Measurements from ENCODE around the gene DAP. TPM values are rescaled to one million over a fixed set of nuclear protein-coding genes. Genes with fewer than 3 reads are reported as not detected.

The DAP gene
- polyA plus RNA-seq, 3 donors: 60.9 to 69.0 (median 62.3) TPM

- TF ChIP-seq, protein P1, sequence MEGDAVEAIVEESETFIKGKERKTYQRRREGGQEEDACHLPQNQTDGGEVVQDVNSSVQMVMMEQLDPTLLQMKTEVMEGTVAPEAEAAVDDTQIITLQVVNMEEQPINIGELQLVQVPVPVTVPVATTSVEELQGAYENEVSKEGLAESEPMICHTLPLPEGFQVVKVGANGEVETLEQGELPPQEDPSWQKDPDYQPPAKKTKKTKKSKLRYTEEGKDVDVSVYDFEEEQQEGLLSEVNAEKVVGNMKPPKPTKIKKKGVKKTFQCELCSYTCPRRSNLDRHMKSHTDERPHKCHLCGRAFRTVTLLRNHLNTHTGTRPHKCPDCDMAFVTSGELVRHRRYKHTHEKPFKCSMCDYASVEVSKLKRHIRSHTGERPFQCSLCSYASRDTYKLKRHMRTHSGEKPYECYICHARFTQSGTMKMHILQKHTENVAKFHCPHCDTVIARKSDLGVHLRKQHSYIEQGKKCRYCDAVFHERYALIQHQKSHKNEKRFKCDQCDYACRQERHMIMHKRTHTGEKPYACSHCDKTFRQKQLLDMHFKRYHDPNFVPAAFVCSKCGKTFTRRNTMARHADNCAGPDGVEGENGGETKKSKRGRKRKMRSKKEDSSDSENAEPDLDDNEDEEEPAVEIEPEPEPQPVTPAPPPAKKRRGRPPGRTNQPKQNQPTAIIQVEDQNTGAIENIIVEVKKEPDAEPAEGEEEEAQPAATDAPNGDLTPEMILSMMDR (IDR thresholded peaks at IDR 0.05): no peak
- peaks cover 3 to 4% of the 10 kb centered on the region in 2 donors for H3K4me1 ChIP-seq (ENCODE audit: control insufficient read depth in 1 of 2, insufficient read depth in 2 of 2, low read length in 2 of 2)
- H3K4me2 ChIP-seq (replicated peaks; ENCODE audit: extremely low read depth, low read length, poor library complexity, severe bottlenecking): no peak overlapping the region
- intact Hi-C loops (cut with micrococcal nuclease): no loop called here
- peaks cover 33 to 45% of the 10 kb centered on the region in 2 donors for H3K36me3 ChIP-seq (replicated peaks in 1 of 2; ENCODE audit: control insufficient read depth in 1 of 2, insufficient read depth in 2 of 2, low read length in 2 of 2)
- DNase-seq: no peak
- peak overlapping the region in 1 of 7 donors; percentile 1 for H3K27ac Mint-ChIP-seq
- H2AFZ ChIP-seq (ENCODE audit: insufficient read depth, low read depth, low read length, poor library complexity, severe bottlenecking): no peak overlapping the region
- no peak overlapping the region for H3K4me3 ChIP-seq (replicated peaks in 1 of 3; ENCODE audit: low read depth in 2 of 3, low read length in 3 of 3)
- no peaks in the 10 kb centered on the region for H4K20me1 ChIP-seq (ENCODE audit: insufficient read depth, low read length)
- no peak overlapping the region for H3K9ac ChIP-seq (ENCODE audit: insufficient read depth, low read length, poor library complexity, severe bottlenecking)
- H3K27me3 Mint-ChIP-seq (ENCODE audit: low read depth in 3 of 3): peaks cover 3 to 8% (median 4%) of the 10 kb centered on the region in 3 donors
- H3K36me3 Mint-ChIP-seq: peaks cover 43 to 45% of the 10 kb centered on the region in 2 donors
- H3K9me3 ChIP-seq (replicated peaks in 1 of 2; ENCODE audit: control insufficient read depth in 1 of 2, insufficient read depth in 1 of 2, low read length in 2 of 2): no peaks in the 10 kb centered on the region
- no peaks in the 10 kb centered on the region for H3K27me3 ChIP-seq (ENCODE audit: control insufficient read depth in 2 of 2, insufficient read depth in 2 of 2, low read length in 2 of 2)
- no peak overlapping the region for H3K4me3 Mint-ChIP-seq
- 94% methylated on average over 2 of the region's 4 CpGs for WGBS (ENCODE audit: insufficient coverage)
- no peaks in the 10 kb centered on the region for H3K79me2 ChIP-seq (ENCODE audit: insufficient read depth, low read length)
- peaks cover 4% of the 10 kb centered on the region for H3K4me1 Mint-ChIP-seq
- no peak overlapping the region for H3K27ac ChIP-seq (ENCODE audit: low read depth in 1 of 2, low read length in 2 of 2)
- H3K9me3 Mint-ChIP-seq: peaks cover 0 to 7% (median 2%) of the 10 kb centered on the region in 7 donors
Observed at GRCh38 chr5:10676224-10676623, 84.8 kb downstream of the DAP start.

DNA sequence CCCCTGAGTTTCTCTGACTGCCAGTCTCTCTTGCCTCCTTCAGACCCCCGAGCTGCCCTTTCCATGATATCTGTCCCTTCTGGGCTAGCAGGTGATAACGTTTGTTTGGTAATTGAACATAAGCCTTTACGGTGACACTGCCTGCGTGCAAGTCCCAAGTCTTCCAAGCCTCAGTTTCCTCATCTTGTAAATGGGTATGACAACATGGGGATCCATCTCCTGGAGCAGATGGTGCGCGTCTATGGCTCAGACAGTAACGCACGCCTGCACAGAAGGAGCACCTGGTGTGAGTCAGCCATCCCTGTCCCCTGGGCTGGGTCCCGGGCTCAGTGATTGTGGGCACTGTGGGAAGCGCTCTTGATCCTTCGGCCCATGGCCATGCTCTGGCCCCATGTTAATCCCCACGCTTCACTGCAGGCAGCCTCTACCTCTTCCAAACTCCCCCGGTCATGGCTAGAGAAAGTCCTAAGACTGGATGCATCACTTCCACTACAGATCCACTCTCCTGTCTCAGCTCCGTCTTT lies 85.8 kb downstream of the DAP start:
- Mint-ChIP-seq H3K36me3 (peaks cover 33 to 36% of the 10 kb centered on the region in 2 donors), H3K9me3 (peaks cover 0 to 7% (median 2%) of the 10 kb centered on the region in 7 donors), H3K4me1 (peaks cover 9% of the 10 kb centered on the region), H3K27me3 (ENCODE audit: low read depth in 3 of 3) (peaks cover 3 to 8% (median 4%) of the 10 kb centered on the region in 3 donors), H3K4me3 (no peak overlapping the region), H3K27ac (peak overlapping the region in 1 of 7 donors; percentile 5)
- no peak overlapping the region for H3K4me3 ChIP-seq (replicated peaks in 1 of 3; ENCODE audit: low read depth in 2 of 3, low read length in 3 of 3)
- H3K27me3 ChIP-seq (ENCODE audit: control insufficient read depth in 2 of 2, insufficient read depth in 2 of 2, low read length in 2 of 2): no peaks in the 10 kb centered on the region
- DNase-seq: no peak
- H3K79me2 ChIP-seq (ENCODE audit: insufficient read depth, low read length): no peaks in the 10 kb centered on the region
- no peak overlapping the region for H3K9ac ChIP-seq (ENCODE audit: insufficient read depth, low read length, poor library complexity, severe bottlenecking)
- H2AFZ ChIP-seq (ENCODE audit: insufficient read depth, low read depth, low read length, poor library complexity, severe bottlenecking): no peak overlapping the region
- no peak overlapping the region for H3K27ac ChIP-seq (ENCODE audit: low read depth in 1 of 2, low read length in 2 of 2)
- peaks cover 8 to 11% of the 10 kb centered on the region in 2 donors for H3K4me1 ChIP-seq (ENCODE audit: control insufficient read depth in 1 of 2, insufficient read depth in 2 of 2, low read length in 2 of 2)
- H3K4me2 ChIP-seq (replicated peaks; ENCODE audit: extremely low read depth, low read length, poor library complexity, severe bottlenecking): no peak overlapping the region
- 91% methylated on average over 9 of the region's 14 CpGs for WGBS (ENCODE audit: insufficient coverage)
- no peaks in the 10 kb centered on the region for H3K9me3 ChIP-seq (replicated peaks in 1 of 2; ENCODE audit: control insufficient read depth in 1 of 2, insufficient read depth in 1 of 2, low read length in 2 of 2)
- TF ChIP-seq, protein P1 (IDR thresholded peaks at IDR 0.05): no peak
- H3K36me3 ChIP-seq (replicated peaks in 1 of 2; ENCODE audit: control insufficient read depth in 1 of 2, insufficient read depth in 2 of 2, low read length in 2 of 2): peaks cover 24 to 35% of the 10 kb centered on the region in 2 donors
- no peaks in the 10 kb centered on the region for H4K20me1 ChIP-seq (ENCODE audit: insufficient read depth, low read length)
- intact Hi-C loops (cut with micrococcal nuclease): no loop called here
